K562 (cell line): Measurements from ENCODE around the gene CCDC136. TPM values are rescaled to one million over a fixed set of nuclear protein-coding genes. Genes with fewer than 3 reads are reported as not detected.

Source experiments
- ARID2 ChIP-seq: fragments of 450-650 bp; IDR thresholded peaks from 2 replicates; pipeline ENCODE4 v1.6.1; 2017; ENCODE audit warnings: antibody characterized with exemption, mild to moderate bottlenecking
- FOXK2 ChIP-seq, 2 experiments: fragments of 450-650 bp; IDR thresholded peaks in 1 of 2; conservative IDR thresholded peaks in 1 of 2; 2 replicates each; pipeline ENCODE4 v1.6.1; 2016; ENCODE audit warnings: low read depth in 2 of 2, mild to moderate bottlenecking in 1 of 2
- GMEB1 ChIP-seq: fragments of 250-450 bp; sonication (Bioruptor Pico); IDR thresholded peaks from 2 replicates; pipeline ENCODE4 v1.4.0; 2020; ENCODE audit warnings: mild to moderate bottlenecking
- PKNOX1 ChIP-seq: fragments of 450-650 bp; IDR thresholded peaks from 2 replicates; pipeline ENCODE4 v1.6.1; 2016
- RERE ChIP-seq: sonication (generic); formaldehyde crosslinking; IDR thresholded peaks from 2 replicates; pipeline ENCODE4 v1.8.0; 2023; ENCODE audit warnings: missing genetic modification reagents, mild to moderate bottlenecking, borderline replicate concordance
- RHOXF2B ChIP-seq: fragments of 250-450 bp; sonication (Bioruptor Pico); conservative IDR thresholded peaks from 2 replicates; pipeline ENCODE4 v1.5.1; 2021
- SIX5 ChIP-seq, 2 experiments: IDR thresholded peaks; 2 replicates each; pipeline ENCODE4 v1.6.1; 2011; ENCODE audit warnings: low read length in 2 of 2, borderline replicate concordance in 1 of 2, low read depth in 1 of 2, mild to moderate bottlenecking in 1 of 2, moderate library complexity in 1 of 2; ENCODE audit not compliant: insufficient read depth in 1 of 2
- TCF7 ChIP-seq: sonication (generic); IDR thresholded peaks from 2 replicates; pipeline ENCODE4 v1.6.1; 2016; ENCODE audit warnings: antibody characterized with exemption, borderline replicate concordance
- YBX1 ChIP-seq: fragments of 450-650 bp; IDR thresholded peaks from 2 replicates; pipeline ENCODE4 v1.7.1; 2016; ENCODE audit warnings: mild to moderate bottlenecking
- ZBED1 ChIP-seq: IDR thresholded peaks from 2 replicates; pipeline ENCODE4 v1.6.1; 2014
- ZNF518B ChIP-seq: fragments of 250-450 bp; sonication (Bioruptor Pico); IDR thresholded peaks from 2 replicates; pipeline ENCODE4 v1.5.0; 2021; ENCODE audit warnings: mild to moderate bottlenecking, moderate library complexity
- ZNF695 ChIP-seq: fragments of 450-650 bp; formaldehyde crosslinking; IDR thresholded peaks from 2 replicates; pipeline ENCODE4 v1.4.0; 2020; ENCODE audit warnings: mild to moderate bottlenecking, moderate library complexity
- ZNF717 ChIP-seq: fragments of 250-450 bp; sonication (Bioruptor Pico); IDR thresholded peaks from 2 replicates; pipeline ENCODE4 v1.5.0; 2021
- ZNF740 ChIP-seq, 3 experiments: fragments of 200-800 bp in 1 of 3; sonication (Bioruptor generic) in 1 of 3; sonication (generic) in 1 of 3; formaldehyde crosslinking in 1 of 3; IDR thresholded peaks; 2 replicates each; pipeline versions ENCODE4 v1.6.1 to v1.8.0; 2016 to 2022; ENCODE audit warnings: mild to moderate bottlenecking in 2 of 3, missing compliant biosample characterization in 2 of 3, missing genetic modification characterization in 2 of 3, missing genetic modification reagents in 1 of 3
- polyA plus RNA-seq, 8 experiments: library from polyadenylated mRNA; depleted of rRNA in 4 of 8; stranded (reverse) in 5 of 8; unstranded in 3 of 8; fragments of >200 nt; fragmentation: Nextera tagmentation in 2 of 8; fragmentation: Illumina TruSeq in 1 of 8; extraction: Ambion mirVana in 2 of 8; extraction: Trizol in 1 of 8; gene quantifications; 2 replicates each; pipeline versions ENCODE4 v1.2.1 to v1.2.3, GENCODE V29; 2011 to 2014; ENCODE audit warnings: inconsistent platforms in 1 of 8, missing spikeins in 1 of 8
- total RNA-seq, 7 experiments: library from RNA; depleted of rRNA in 6 of 7; stranded (reverse); fragments of >200 nt in 6 of 7; fragmentation: Illumina TruSeq in 2 of 7; extraction: Trizol in 2 of 7; gene quantifications; 2 replicates each; pipeline versions ENCODE4 v1.2.1 to v1.2.3, GENCODE V29; 2011 to 2021; ENCODE audit warnings: low replicate concordance in 1 of 7

Gene CCDC136
- total and polyA plus RNA-seq, 9 of the 15 experiments (the other 6 are each of a cell fraction or from before 2014, with no cell fraction given) = 2.4 to 40.8 (median 26.5) TPM

- TF ChIP-seq ZNF518B (CRISPR knock-in tag) (no peak), ZNF695 (CRISPR knock-in tag) (no peak), FOXK2 (conservative IDR thresholded peaks at IDR 0.05 in 1 of 2, IDR thresholded peaks at IDR 0.05 in 1 of 2; ENCODE audit: low read depth in 2 of 2) (no peak), RERE (CRISPR knock-in tag) (no peak), ZNF717 (CRISPR knock-in tag) (no peak), ZBED1 (no peak), SIX5 (IDR thresholded peaks at IDR 0.05; ENCODE audit: borderline replicate concordance in 1 of 2, insufficient read depth in 1 of 2, low read depth in 1 of 2, low read length in 2 of 2) (no peak), PKNOX1 (peak; percentile 14; the same call in 1 of the 2 replicates), RHOXF2B (CRISPR knock-in tag) (no peak), ZNF740 (CRISPR knock-in tag; IDR thresholded peaks at IDR 0.05) (0 out of 2 replicates have a peak, but pooled peaks have one; percentile 6), ZNF740 (tag; IDR thresholded peaks at IDR 0.05) (no peak), YBX1 (no peak), GMEB1 (CRISPR knock-in tag) (no peak), ARID2 (no peak), TCF7 (no peak)
Observed at GRCh38 chr7:128827971-128828711, 36.4 kb downstream of the CCDC136 start (continued).
